SK-N-SH treated with all-trans-retinoic acid at 6 μM for 48 hours (cell line): ENCODE measurements around the gene CIZ1.

Experiments
- ATAC-seq: fragments of 200-7000 bp; cut with Tn5 transposase; 3 replicates; pipeline ENCODE4 v1.9.1; 2020; ENCODE audit warnings: mild to moderate bottlenecking, moderate library complexity
- ARNTL ChIP-seq: fragments of 450-650 bp; formaldehyde crosslinking; IDR thresholded peaks from 2 replicates; pipeline ENCODE4 v1.5.0; 2020; ENCODE audit warnings: low read depth, mild to moderate bottlenecking, moderate library complexity, borderline replicate concordance
- BACH2 ChIP-seq: fragments of 250-450 bp; sonication (Bioruptor Pico); IDR thresholded peaks from 2 replicates; pipeline ENCODE4 v1.9.0; 2021; ENCODE audit warnings: mild to moderate bottlenecking, borderline replicate concordance
- CSDC2 ChIP-seq: fragments of 250-450 bp; sonication (Bioruptor Pico); IDR thresholded peaks from 2 replicates; pipeline ENCODE4 v1.5.0; 2020; ENCODE audit warnings: mild to moderate bottlenecking, moderate library complexity
- ESRRG ChIP-seq: fragments of 250-450 bp; sonication (Bioruptor Pico); IDR thresholded peaks from 2 replicates; pipeline ENCODE4 v1.6.1; 2021; ENCODE audit warnings: mild to moderate bottlenecking
- GLIS3 ChIP-seq: fragments of 250-450 bp; sonication (Bioruptor Pico); IDR thresholded peaks from 2 replicates; pipeline ENCODE4 v1.5.0; 2020; ENCODE audit warnings: mild to moderate bottlenecking, moderate library complexity
- ISL1 ChIP-seq: fragments of 250-450 bp; sonication (Bioruptor Pico); IDR thresholded peaks from 2 replicates; pipeline ENCODE4 v2.1.2; 2022; ENCODE audit warnings: mild to moderate bottlenecking, moderate library complexity
- POU6F1 ChIP-seq: fragments of 250-450 bp; sonication (Bioruptor Pico); IDR thresholded peaks from 2 replicates; pipeline ENCODE4 v1.8.0; 2021; ENCODE audit warnings: low read depth, mild to moderate bottlenecking, moderate library complexity, borderline replicate concordance
- PPARA ChIP-seq: fragments of 250-450 bp; sonication (Bioruptor Pico); IDR thresholded peaks from 2 replicates; pipeline ENCODE4 v1.5.0; 2020; ENCODE audit warnings: mild to moderate bottlenecking, borderline replicate concordance
- RARB ChIP-seq: fragments of 250-450 bp; sonication (Bioruptor Pico); IDR thresholded peaks from 2 replicates; pipeline ENCODE4 v1.8.0; 2021; ENCODE audit warnings: mild to moderate bottlenecking, moderate library complexity
- SNAI2 ChIP-seq: fragments of 250-450 bp; sonication (Bioruptor Pico); IDR thresholded peaks from 2 replicates; pipeline ENCODE4 v1.5.0; 2020; ENCODE audit warnings: mild to moderate bottlenecking, moderate library complexity
- TCF4 ChIP-seq: fragments of 250-450 bp; sonication (Bioruptor Pico); IDR thresholded peaks from 2 replicates; pipeline ENCODE4 v1.8.0; 2021; ENCODE audit warnings: mild to moderate bottlenecking, moderate library complexity, borderline replicate concordance
- TOX ChIP-seq: fragments of 250-450 bp; sonication (Bioruptor Pico); IDR thresholded peaks from 2 replicates; pipeline ENCODE4 v1.8.0; 2021; ENCODE audit warnings: mild to moderate bottlenecking, moderate library complexity, borderline replicate concordance
- TSHZ2 ChIP-seq: fragments of 250-450 bp; sonication (Bioruptor Pico); IDR thresholded peaks from 2 replicates; pipeline ENCODE4 v1.5.0; 2020; ENCODE audit warnings: mild to moderate bottlenecking, moderate library complexity
- ZC3H10 ChIP-seq: fragments of 250-450 bp; sonication (Bioruptor Pico); IDR thresholded peaks from 2 replicates; pipeline ENCODE4 v1.5.1; 2021; ENCODE audit warnings: mild to moderate bottlenecking, moderate library complexity
- ZFP3 ChIP-seq: fragments of 250-450 bp; sonication (Bioruptor Pico); IDR thresholded peaks from 2 replicates; pipeline ENCODE4 v1.5.0; 2020; ENCODE audit warnings: mild to moderate bottlenecking, moderate library complexity
- ZFP30 ChIP-seq: fragments of 450-650 bp; formaldehyde crosslinking; IDR thresholded peaks from 2 replicates; pipeline ENCODE4 v1.5.0; 2022; ENCODE audit warnings: mild to moderate bottlenecking, moderate library complexity
- ZNF8 ChIP-seq: fragments of 450-650 bp; formaldehyde crosslinking; IDR thresholded peaks from 2 replicates; pipeline ENCODE4 v1.5.0; 2020; ENCODE audit warnings: mild to moderate bottlenecking, moderate library complexity
- TF ChIP-seq, protein P1 (sequence below): fragments of 250-450 bp; sonication (Bioruptor Pico); IDR thresholded peaks from 2 replicates; pipeline ENCODE4 v1.8.0; 2020; ENCODE audit warnings: mild to moderate bottlenecking, moderate library complexity, borderline replicate concordance
- TF ChIP-seq, protein P2 (sequence below): fragments of 250-450 bp; sonication (Bioruptor Pico); IDR thresholded peaks from 2 replicates; pipeline ENCODE4 v1.5.1; 2020; ENCODE audit warnings: low read depth, mild to moderate bottlenecking, moderate library complexity
- TF ChIP-seq, protein P3 (sequence below): fragments of 250-450 bp; sonication (Bioruptor Pico); IDR thresholded peaks from 2 replicates; pipeline ENCODE4 v1.5.1; 2021; ENCODE audit warnings: mild to moderate bottlenecking, moderate library complexity

The CIZ1 gene

GRCh38 chr9:128216781-128217553 is 25.6 kb upstream of the CIZ1 start:
- ATAC-seq: no peak; the same call in 2 of the 3 replicates
- TF ChIP-seq SNAI2 (CRISPR knock-in tag): no peak
- TF ChIP-seq RARB (CRISPR knock-in tag): no peak
- no peak for TF ChIP-seq PPARA
- TF ChIP-seq ZFP30: no peak
- no peak for TF ChIP-seq CSDC2 (CRISPR knock-in tag)
- TF ChIP-seq TCF4 (CRISPR knock-in tag): no peak
- TF ChIP-seq, protein P1, sequence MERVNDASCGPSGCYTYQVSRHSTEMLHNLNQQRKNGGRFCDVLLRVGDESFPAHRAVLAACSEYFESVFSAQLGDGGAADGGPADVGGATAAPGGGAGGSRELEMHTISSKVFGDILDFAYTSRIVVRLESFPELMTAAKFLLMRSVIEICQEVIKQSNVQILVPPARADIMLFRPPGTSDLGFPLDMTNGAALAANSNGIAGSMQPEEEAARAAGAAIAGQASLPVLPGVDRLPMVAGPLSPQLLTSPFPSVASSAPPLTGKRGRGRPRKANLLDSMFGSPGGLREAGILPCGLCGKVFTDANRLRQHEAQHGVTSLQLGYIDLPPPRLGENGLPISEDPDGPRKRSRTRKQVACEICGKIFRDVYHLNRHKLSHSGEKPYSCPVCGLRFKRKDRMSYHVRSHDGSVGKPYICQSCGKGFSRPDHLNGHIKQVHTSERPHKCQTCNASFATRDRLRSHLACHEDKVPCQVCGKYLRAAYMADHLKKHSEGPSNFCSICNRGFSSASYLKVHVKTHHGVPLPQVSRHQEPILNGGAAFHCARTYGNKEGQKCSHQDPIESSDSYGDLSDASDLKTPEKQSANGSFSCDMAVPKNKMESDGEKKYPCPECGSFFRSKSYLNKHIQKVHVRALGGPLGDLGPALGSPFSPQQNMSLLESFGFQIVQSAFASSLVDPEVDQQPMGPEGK (CRISPR knock-in tag): no peak
- no peak for TF ChIP-seq GLIS3 (CRISPR knock-in tag)
- no peak for TF ChIP-seq ARNTL
- TF ChIP-seq TSHZ2 (CRISPR knock-in tag): no peak
- TF ChIP-seq BACH2 (CRISPR knock-in tag): no peak
- no peak for TF ChIP-seq ESRRG (CRISPR knock-in tag)
- TF ChIP-seq, protein P2, sequence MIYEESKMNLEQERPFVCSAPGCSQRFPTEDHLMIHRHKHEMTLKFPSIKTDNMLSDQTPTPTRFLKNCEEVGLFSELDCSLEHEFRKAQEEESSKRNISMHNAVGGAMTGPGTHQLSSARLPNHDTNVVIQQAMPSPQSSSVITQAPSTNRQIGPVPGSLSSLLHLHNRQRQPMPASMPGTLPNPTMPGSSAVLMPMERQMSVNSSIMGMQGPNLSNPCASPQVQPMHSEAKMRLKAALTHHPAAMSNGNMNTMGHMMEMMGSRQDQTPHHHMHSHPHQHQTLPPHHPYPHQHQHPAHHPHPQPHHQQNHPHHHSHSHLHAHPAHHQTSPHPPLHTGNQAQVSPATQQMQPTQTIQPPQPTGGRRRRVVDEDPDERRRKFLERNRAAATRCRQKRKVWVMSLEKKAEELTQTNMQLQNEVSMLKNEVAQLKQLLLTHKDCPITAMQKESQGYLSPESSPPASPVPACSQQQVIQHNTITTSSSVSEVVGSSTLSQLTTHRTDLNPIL (CRISPR knock-in tag): no peak
- TF ChIP-seq ZC3H10 (CRISPR knock-in tag): no peak

- TF ChIP-seq ISL1 (CRISPR knock-in tag): peak; percentile 53
- no peak for TF ChIP-seq SNAI2 (CRISPR knock-in tag)
- ATAC-seq: peak; percentile 82
Measured at GRCh38 chr9:128215491-128216409, 24.4 kb upstream of the CIZ1 start.

DNA sequence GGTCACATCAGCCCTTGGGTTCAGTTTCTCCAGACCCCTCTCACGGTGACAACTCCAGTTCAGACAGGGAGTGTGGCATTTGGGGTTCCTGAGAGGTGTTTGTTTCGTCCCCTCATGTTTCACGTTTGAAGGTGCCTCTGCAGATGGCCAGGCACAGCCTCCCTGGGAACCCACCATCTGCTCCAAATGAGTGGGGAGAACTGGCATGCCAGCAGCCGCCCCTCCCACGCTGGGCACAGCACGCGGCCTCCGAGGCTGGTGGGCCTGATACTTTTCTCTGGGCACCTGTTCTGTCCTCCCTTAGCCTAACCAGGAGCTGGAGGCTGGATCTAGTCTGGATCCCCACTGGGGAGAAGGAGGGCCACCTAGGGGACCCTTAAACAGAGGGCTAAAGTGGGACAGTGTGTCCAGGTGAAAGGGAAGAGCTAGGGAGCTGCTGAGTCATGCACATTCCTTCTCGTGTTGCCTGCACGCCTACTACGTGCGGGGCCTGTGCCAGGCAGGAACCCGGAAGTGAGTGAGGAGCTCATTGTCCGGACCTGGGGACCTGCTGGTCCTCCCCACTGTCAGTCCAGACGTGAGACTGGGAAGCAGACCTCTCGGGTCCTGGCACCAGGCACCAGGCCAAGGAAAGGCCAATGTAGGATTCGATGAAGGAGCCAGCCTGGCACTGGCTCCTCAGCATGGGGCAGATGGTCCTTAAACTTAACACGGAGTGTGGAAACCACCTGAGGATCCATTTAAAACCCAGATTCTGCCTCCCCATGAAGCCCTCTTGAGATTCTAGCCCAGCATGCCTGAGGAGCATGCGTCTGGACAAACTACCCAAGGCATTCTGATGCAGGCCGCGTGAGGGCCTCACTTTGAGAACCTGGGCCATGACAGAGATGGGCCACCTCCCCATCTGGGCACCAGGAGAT is 23.5 kb upstream of the CIZ1 start:
- TF ChIP-seq PPARA: no peak
- TF ChIP-seq, protein P3, sequence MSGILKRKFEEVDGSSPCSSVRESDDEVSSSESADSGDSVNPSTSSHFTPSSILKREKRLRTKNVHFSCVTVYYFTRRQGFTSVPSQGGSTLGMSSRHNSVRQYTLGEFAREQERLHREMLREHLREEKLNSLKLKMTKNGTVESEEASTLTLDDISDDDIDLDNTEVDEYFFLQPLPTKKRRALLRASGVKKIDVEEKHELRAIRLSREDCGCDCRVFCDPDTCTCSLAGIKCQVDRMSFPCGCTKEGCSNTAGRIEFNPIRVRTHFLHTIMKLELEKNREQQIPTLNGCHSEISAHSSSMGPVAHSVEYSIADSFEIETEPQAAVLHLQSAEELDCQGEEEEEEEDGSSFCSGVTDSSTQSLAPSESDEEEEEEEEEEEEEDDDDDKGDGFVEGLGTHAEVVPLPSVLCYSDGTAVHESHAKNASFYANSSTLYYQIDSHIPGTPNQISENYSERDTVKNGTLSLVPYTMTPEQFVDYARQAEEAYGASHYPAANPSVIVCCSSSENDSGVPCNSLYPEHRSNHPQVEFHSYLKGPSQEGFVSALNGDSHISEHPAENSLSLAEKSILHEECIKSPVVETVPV: no peak
- TF ChIP-seq, protein P1 (CRISPR knock-in tag): no peak
- no peak for TF ChIP-seq POU6F1
- TF ChIP-seq ARNTL: no peak
- no peak for TF ChIP-seq TOX (CRISPR knock-in tag)
- no peak for TF ChIP-seq ZFP3 (CRISPR knock-in tag)
- TF ChIP-seq SNAI2 (CRISPR knock-in tag): no peak
- no peak for TF ChIP-seq ISL1 (CRISPR knock-in tag)
- no peak for TF ChIP-seq ESRRG (CRISPR knock-in tag)
- TF ChIP-seq ZFP30: no peak
- TF ChIP-seq ZNF8 (CRISPR knock-in tag): no peak
- TF ChIP-seq RARB (CRISPR knock-in tag): no peak
- peak; percentile 24 for ATAC-seq
